ENCODE data around the gene UBA6.

DNA sequence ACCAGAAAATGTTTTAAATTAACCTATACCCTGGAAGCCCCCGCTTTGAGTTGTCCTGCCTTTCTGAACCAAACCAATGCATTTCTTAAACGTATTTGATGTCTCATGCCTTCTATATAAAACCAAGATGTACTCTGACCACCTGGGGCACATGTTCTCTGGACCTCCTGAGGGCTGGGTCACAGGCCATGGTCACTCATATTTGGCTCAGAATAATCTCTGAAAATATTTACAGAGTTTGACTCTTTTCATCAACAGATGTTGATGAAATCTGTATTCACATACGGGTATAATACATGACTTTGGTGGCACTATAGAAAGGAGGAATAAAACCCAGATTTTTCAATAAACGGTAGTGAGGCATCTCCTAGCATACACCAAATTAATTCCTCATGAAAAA lies 86.8 kb downstream of the UBA6 start:
- TF ChIP-seq CTCF (IDR thresholded peaks at IDR 0.05) = no peak
- TF ChIP-seq TEAD4 (IDR thresholded peaks at IDR 0.05; ENCODE audit: borderline replicate concordance, insufficient read depth) = no peak
- no peak for TF ChIP-seq RAD21 (IDR thresholded peaks at IDR 0.05; ENCODE audit: low read length)
- no peak for TF ChIP-seq GATA2 (CRISPR knock-in tag; IDR thresholded peaks at IDR 0.05)
- TF ChIP-seq FOXM1 (IDR thresholded peaks at IDR 0.05; ENCODE audit: low read depth) = no peak
- no peak for TF ChIP-seq ZBTB33 (IDR thresholded peaks at IDR 0.05; ENCODE audit: borderline replicate concordance, low read depth)
- TF ChIP-seq SIN3A (IDR thresholded peaks at IDR 0.05; ENCODE audit: borderline replicate concordance, low read depth, low read length) = no peak
- no peak for TF ChIP-seq EZH2phosphoT487 (IDR thresholded peaks at IDR 0.05; ENCODE audit: borderline replicate concordance, low read depth)
- no peak for TF ChIP-seq POLR2AphosphoS5 (IDR thresholded peaks at IDR 0.05; ENCODE audit: low read depth, low read length)
- no peak for TF ChIP-seq NRF1 (IDR thresholded peaks at IDR 0.05; ENCODE audit: low read depth, low read length)
